HepG2 (cell line): ENCODE results near the gene HAND1. TPM values are rescaled to one million over a fixed set of nuclear protein-coding genes. Genes with fewer than 3 reads are reported as not detected.

ENCODE experiments used
- ATAC-seq: fragments of 200-7000 bp; cut with Tn5 transposase; 3 replicates; pipeline ENCODE4 v1.9.1; 2020; ENCODE audit warnings: mild to moderate bottlenecking, moderate library complexity
- Bru-seq: library from RNA; stranded (reverse); fragments of 400-500 nt; gene quantifications from one replicate; lab custom pipeline; 2021; lab: Mats Ljungman, UMichigan
- BruChase-seq, 2 experiments: library from RNA; stranded (reverse); fragments of 400-500 nt; gene quantifications; one replicate each; lab custom pipeline; 2021; lab: Mats Ljungman, UMichigan
- BruUV-seq: library from RNA; stranded (reverse); fragments of 400-500 nt; replicated peaks from 2 replicates; lab custom pipeline; 2021; lab: Mats Ljungman, UMichigan
- CTCF ChIA-PET: fragments of 300-600 bp; formaldehyde crosslinking; extraction: SDS; loops from one replicate; lab custom pipeline; 2021; ENCODE audit warnings: low total read pairs, inconsistent platforms, low intra/inter-chr PET ratio; lab: Yijun Ruan, JAX
- POLR2A ChIA-PET: fragments of 350-600 bp; sonication (Branson Sonifier 250); formaldehyde crosslinking; loops from one replicate; lab custom pipeline; 2020; ENCODE audit warnings: antibody characterized with exemption, inconsistent platforms; lab: Yijun Ruan, JAX
- DNase-seq: peaks from one replicate; pipeline ENCODE4 v3.0.0-alpha.2; 2015; ENCODE audit warnings: low spot score
- FAIRE-seq: peaks from 3 replicates; lab custom pipeline; 2011; peaks lifted over from hg19 to GRCh38; lab: Jason Lieb, UNC
- H2AFZ ChIP-seq: one replicate; pipeline ENCODE4 v1.6.1; 2011; ENCODE audit warnings: low read length, inconsistent platforms
- H3K27ac ChIP-seq: fragments of 300-600 bp; 3 replicates; pipeline ENCODE4 v1.8.0; 2011; ENCODE audit warnings: mixed run types, mild to moderate bottlenecking, mixed read lengths, low read length, inconsistent platforms; ENCODE audit not compliant: insufficient read depth; ENCODE audit errors: extremely low read length
- H3K27me3 ChIP-seq, 2 experiments: fragments of 200-600 bp in 1 of 2; 2 replicates in 1 of 2; 3 replicates in 1 of 2; pipeline versions ENCODE4 v1.6.0 to v1.8.0; 2011; ENCODE audit warnings: low read length in 2 of 2, mild to moderate bottlenecking in 2 of 2, moderate library complexity in 2 of 2, inconsistent platforms in 1 of 2; ENCODE audit not compliant: insufficient read depth in 2 of 2, control insufficient read depth in 1 of 2
- H3K36me3 ChIP-seq, 2 experiments: fragments of 200-600 bp in 1 of 2; replicated peaks in 1 of 2; 2 replicates in 1 of 2; 3 replicates in 1 of 2; pipeline versions ENCODE4 v1.5.1 to v1.8.0; 2011; ENCODE audit warnings: low read length in 2 of 2, inconsistent platforms in 1 of 2; ENCODE audit not compliant: insufficient read depth in 2 of 2, control insufficient read depth in 1 of 2
- H3K4me1 ChIP-seq: 2 replicates; pipeline ENCODE4 v1.5.1; 2012; ENCODE audit warnings: low read length, inconsistent platforms; ENCODE audit not compliant: insufficient read depth
- H3K4me2 ChIP-seq: 2 replicates; pipeline ENCODE4 v1.6.0; 2011; ENCODE audit warnings: low read depth, low read length, inconsistent platforms
- H3K4me3 ChIP-seq, 3 experiments: fragments of 200-600 bp in 1 of 3; sonication (generic), shearing (Covaris generic) in 1 of 3; replicated peaks in 1 of 3; 2 replicates each; pipeline ENCODE4 v1.5.1; 2011 to 2016; ENCODE audit warnings: low read length in 3 of 3, inconsistent platforms in 2 of 3, low read depth in 2 of 3, mild to moderate bottlenecking in 2 of 3, control low read depth in 1 of 3, mixed read lengths in 1 of 3; ENCODE audit not compliant: insufficient read depth in 1 of 3
- H3K79me2 ChIP-seq: one replicate; pipeline ENCODE4 v1.6.1; 2011; ENCODE audit warnings: low read length, inconsistent platforms; ENCODE audit not compliant: insufficient read depth
- H3K9ac ChIP-seq: 2 replicates; pipeline ENCODE4 v1.6.0; 2011; ENCODE audit warnings: mild to moderate bottlenecking, low read depth, low read length, inconsistent platforms; ENCODE audit not compliant: insufficient read depth
- H3K9me3 ChIP-seq: 2 replicates; pipeline ENCODE4 v1.5.1; 2012; ENCODE audit warnings: mild to moderate bottlenecking, low read length
- H4K20me1 ChIP-seq: 2 replicates; pipeline ENCODE4 v1.6.0; 2011; ENCODE audit warnings: inconsistent platforms, mild to moderate bottlenecking, low read length, moderate library complexity; ENCODE audit not compliant: insufficient read depth
- CBX1 ChIP-seq: IDR thresholded peaks from one replicate; pipeline ENCODE4 v1.6.1; 2016; ENCODE audit warnings: antibody characterized with exemption, low read depth
- WGBS: methylation state at CpG from one replicate; pipeline ENCODE4 v1.1.6; 2017; ENCODE audit warnings: low lambda C conversion rate; 5-methylcytosine and 5-hydroxymethylcytosine counted together
- in situ Hi-C: cut with HindIII; loops from 2 replicates; pipeline ENCODE4 v1.10.0; 2017; ENCODE audit warnings: low pct_unique_long_range_greater_than_20kb; ENCODE audit not compliant: extremely low pct_ligation_motif_present
- intact Hi-C: fragments of 100-400 bp; cut with micrococcal nuclease; formaldehyde crosslinking; loops from one replicate; pipeline ENCODE4 v1.10.0; 2022; ENCODE audit not compliant: unreplicated experiment
- long read RNA-seq, 2 experiments: library from RNA in 1 of 2; library from polyadenylated mRNA in 1 of 2; stranded (forward) in 1 of 2; unstranded in 1 of 2; transcript quantifications; one replicate each; pipeline ENCODE4 v2.0.0, GENCODE V29; 2019 to 2022
- polyA minus RNA-seq, 3 experiments: library from RNA; depleted of rRNA, polyadenylated mRNA; stranded (reverse); fragments of >200 nt; gene quantifications; 2 replicates each; pipeline ENCODE4 v1.2.3, GENCODE V29; 2011; ENCODE audit warnings: low replicate concordance in 1 of 3
- polyA plus RNA-seq, 8 experiments: library from polyadenylated mRNA; depleted of rRNA in 3 of 8; stranded (reverse) in 7 of 8; unstranded in 1 of 8; fragments of >200 nt; fragmentation: Illumina TruSeq in 4 of 8; extraction: Trizol in 4 of 8; gene quantifications; 2 replicates each; pipeline versions ENCODE4 v1.2.1 to v1.2.3, GENCODE V29; 2011 to 2016; ENCODE audit warnings: low read depth in 4 of 8, missing spikeins in 1 of 8, mixed read lengths in 1 of 8; ENCODE audit not compliant: insufficient read depth in 1 of 8
- total RNA-seq, 5 experiments: library from RNA; depleted of rRNA; stranded (reverse); fragments of >200 nt; fragmentation: Illumina TruSeq; extraction: Trizol; gene quantifications; 2 replicates each; pipeline ENCODE4 v1.2.3, GENCODE V29; 2016; ENCODE audit warnings: low read depth in 1 of 5
- TF ChIP-seq, protein P1 (sequence below): sonication (generic); formaldehyde crosslinking; IDR thresholded peaks from 2 replicates; pipeline ENCODE4 v1.4.0; 2020; ENCODE audit warnings: mild to moderate bottlenecking, missing genetic modification reagents

Gene HAND1
- not detected in 2 replicates for total RNA-seq (2016; rRNA removed; fragmentation: Illumina TruSeq; extraction: Trizol)
- total RNA-seq (2016; cell fraction: cytosol; rRNA removed; fragmentation: Illumina TruSeq; extraction: Trizol; ENCODE audit: low read depth): not detected in 2 replicates
- total RNA-seq (2016; cell fraction: insoluble cytoplasmic fraction; rRNA removed; fragmentation: Illumina TruSeq; extraction: Trizol): not detected in 2 replicates
- not detected in 2 replicates for total RNA-seq (2016; cell fraction: membrane; rRNA removed; fragmentation: Illumina TruSeq; extraction: Trizol)
- total RNA-seq (2016; cell fraction: nucleus; rRNA removed; fragmentation: Illumina TruSeq; extraction: Trizol): not detected in 2 replicates
- not detected in 2 replicates for polyA plus RNA-seq (2011; rRNA removed)
- polyA plus RNA-seq (2011; cell fraction: cytosol; rRNA removed): not detected in 2 replicates
- not detected in 2 replicates for polyA plus RNA-seq (2011; cell fraction: nucleus; rRNA removed)
- not detected in 2 replicates for polyA plus RNA-seq (2012)
- polyA plus RNA-seq (2016; cell fraction: cytosol; fragmentation: Illumina TruSeq; extraction: Trizol; ENCODE audit: low read depth): not detected in 2 replicates
- not detected in 2 replicates for polyA plus RNA-seq (2016; cell fraction: insoluble cytoplasmic fraction; fragmentation: Illumina TruSeq; extraction: Trizol; ENCODE audit: low read depth)
- polyA plus RNA-seq (2016; cell fraction: membrane; fragmentation: Illumina TruSeq; extraction: Trizol; ENCODE audit: low read depth): not detected in 2 replicates
- not detected in 2 replicates for polyA plus RNA-seq (2016; cell fraction: nucleus; fragmentation: Illumina TruSeq; extraction: Trizol; ENCODE audit: insufficient read depth, low read depth)
- not detected in 2 replicates for polyA minus RNA-seq (2011; rRNA and poly(A)+ RNA removed; ENCODE audit: low replicate concordance)
- not detected in 2 replicates for polyA minus RNA-seq (2011; cell fraction: cytosol; rRNA and poly(A)+ RNA removed)
- polyA minus RNA-seq (2011; cell fraction: nucleus; rRNA and poly(A)+ RNA removed): not detected in 2 replicates
- not detected for Bru-seq, nascent RNA
- BruChase-seq, experiment 1, labeled RNA remaining after a 6-hour chase: not detected
- percentile 14 among the genes with signal in this experiment for BruChase-seq, experiment 2, labeled RNA remaining after a 2-hour chase
- long read RNA-seq, experiment 1: 0 reads
- long read RNA-seq, experiment 2: 0 reads

GRCh38 chr5:154478224-154478565 lies at the start of gene HAND1:
Gene HAND1, minus strand, starts transcription at chr5:154478227. Its CDS starts 219 bp downstream, at chr5:154478008.
- POLR2A ChIA-PET: no interaction called here
- BruUV-seq: no TSS peak
- in situ Hi-C loops: loop anchor here (5.0 kb wide), 1 partner anchor 49 kb away; no protein-coding TSS in a partner anchor

More at GRCh38 chr5:154478224-154478565, at the start of gene HAND1:
- WGBS: 0% methylated on average over 16 of the region's 20 CpGs
- no peaks in the 10 kb centered on the region for H3K36me3 ChIP-seq
- H3K4me3 ChIP-seq: peak within 1 kb of the TSS in 2 of 3 experiments; percentile 34 to 52; a peak in 2 of 6 replicates
- peak within 1 kb of the TSS; percentile 55 for H3K4me2 ChIP-seq
- FAIRE-seq: no peak
- peak; percentile 25 for DNase-seq
- no peaks in the 10 kb centered on the region for H4K20me1 ChIP-seq
- H3K27me3 ChIP-seq: peaks cover 16 to 98% of the 10 kb centered on the region in 2 experiments
- no peaks in the 10 kb centered on the region for H3K79me2 ChIP-seq
- CTCF ChIA-PET: no interaction called here
- peak; percentile 66 for ATAC-seq
- H3K4me1 ChIP-seq: peaks cover 13% of the 10 kb centered on the region
- H3K9ac ChIP-seq: no peak within 1 kb of the TSS
- H2AFZ ChIP-seq: no peak within 1 kb of the TSS
- TF ChIP-seq CBX1: no peak
- TF ChIP-seq, protein P1, sequence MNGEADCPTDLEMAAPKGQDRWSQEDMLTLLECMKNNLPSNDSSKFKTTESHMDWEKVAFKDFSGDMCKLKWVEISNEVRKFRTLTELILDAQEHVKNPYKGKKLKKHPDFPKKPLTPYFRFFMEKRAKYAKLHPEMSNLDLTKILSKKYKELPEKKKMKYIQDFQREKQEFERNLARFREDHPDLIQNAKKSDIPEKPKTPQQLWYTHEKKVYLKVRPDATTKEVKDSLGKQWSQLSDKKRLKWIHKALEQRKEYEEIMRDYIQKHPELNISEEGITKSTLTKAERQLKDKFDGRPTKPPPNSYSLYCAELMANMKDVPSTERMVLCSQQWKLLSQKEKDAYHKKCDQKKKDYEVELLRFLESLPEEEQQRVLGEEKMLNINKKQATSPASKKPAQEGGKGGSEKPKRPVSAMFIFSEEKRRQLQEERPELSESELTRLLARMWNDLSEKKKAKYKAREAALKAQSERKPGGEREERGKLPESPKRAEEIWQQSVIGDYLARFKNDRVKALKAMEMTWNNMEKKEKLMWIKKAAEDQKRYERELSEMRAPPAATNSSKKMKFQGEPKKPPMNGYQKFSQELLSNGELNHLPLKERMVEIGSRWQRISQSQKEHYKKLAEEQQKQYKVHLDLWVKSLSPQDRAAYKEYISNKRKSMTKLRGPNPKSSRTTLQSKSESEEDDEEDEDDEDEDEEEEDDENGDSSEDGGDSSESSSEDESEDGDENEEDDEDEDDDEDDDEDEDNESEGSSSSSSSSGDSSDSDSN: 0 out of 2 replicates have a peak, but pooled peaks have one; percentile 0
- intact Hi-C loops: no loop called here
- no peak within 1 kb of the TSS for H3K27ac ChIP-seq
- no peaks in the 10 kb centered on the region for H3K9me3 ChIP-seq
